Measurements from ENCODE around the gene LIN37. TPM values are rescaled to one million over a fixed set of nuclear protein-coding genes. Genes with fewer than 3 reads are reported as not detected.
A peak's percentile ranks its signal among the peaks of the same experiment; 100 is the strongest.

LIN37 gene
- total RNA-seq, 1 donor from 2014 or later = 18.9 TPM

DNA sequence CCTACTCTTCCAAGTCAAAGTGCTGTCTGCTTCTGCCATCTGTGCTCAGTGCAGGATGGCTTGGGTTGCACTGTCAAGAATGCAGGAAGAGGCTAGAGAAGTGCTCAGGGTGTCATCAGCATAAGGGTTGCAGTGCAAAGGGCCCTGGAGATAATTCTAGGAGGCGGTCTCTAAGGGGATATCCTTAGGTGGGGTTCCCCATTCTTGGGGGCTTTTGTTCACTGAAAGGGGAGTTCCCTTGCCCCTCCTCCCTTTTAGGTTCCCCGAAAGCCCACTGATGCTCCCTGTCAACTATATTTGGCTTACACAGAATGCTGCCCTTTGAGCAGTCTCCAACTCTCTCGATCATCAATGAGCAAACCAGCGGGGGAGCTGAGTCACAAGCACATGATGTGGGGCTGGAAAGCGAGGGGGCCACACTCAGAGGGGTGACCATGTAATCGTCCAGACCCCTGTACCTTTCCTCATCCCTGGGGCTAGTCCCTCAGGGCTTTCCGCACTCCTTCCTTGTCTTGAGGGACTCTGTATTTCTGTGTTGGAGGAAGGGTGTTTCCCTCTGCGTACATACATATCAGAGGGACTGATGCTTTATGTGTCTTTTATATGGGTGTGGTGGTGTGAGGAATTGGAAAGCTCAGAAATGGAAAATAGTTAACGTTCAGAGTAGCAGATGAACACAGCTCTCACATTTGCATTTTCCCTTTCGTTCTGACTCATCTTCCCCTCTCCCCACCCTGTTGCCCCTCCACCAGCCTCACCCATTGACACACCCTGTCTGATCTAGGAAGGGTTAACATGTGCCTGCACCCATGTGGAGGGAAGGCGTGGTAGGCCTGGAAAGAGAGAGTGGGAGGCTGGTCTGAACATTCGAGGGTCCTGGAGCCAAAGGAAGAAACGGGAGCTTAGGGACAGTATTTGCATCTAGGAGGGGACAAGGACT is 37.3 kb upstream of the LIN37 start:
- H3K4me3 ChIP-seq (ENCODE audit: low read depth, low read length) = no peak overlapping the region
- no peak for DNase-seq (ENCODE audit: low read depth)
- TF ChIP-seq, protein P1, sequence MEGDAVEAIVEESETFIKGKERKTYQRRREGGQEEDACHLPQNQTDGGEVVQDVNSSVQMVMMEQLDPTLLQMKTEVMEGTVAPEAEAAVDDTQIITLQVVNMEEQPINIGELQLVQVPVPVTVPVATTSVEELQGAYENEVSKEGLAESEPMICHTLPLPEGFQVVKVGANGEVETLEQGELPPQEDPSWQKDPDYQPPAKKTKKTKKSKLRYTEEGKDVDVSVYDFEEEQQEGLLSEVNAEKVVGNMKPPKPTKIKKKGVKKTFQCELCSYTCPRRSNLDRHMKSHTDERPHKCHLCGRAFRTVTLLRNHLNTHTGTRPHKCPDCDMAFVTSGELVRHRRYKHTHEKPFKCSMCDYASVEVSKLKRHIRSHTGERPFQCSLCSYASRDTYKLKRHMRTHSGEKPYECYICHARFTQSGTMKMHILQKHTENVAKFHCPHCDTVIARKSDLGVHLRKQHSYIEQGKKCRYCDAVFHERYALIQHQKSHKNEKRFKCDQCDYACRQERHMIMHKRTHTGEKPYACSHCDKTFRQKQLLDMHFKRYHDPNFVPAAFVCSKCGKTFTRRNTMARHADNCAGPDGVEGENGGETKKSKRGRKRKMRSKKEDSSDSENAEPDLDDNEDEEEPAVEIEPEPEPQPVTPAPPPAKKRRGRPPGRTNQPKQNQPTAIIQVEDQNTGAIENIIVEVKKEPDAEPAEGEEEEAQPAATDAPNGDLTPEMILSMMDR (conservative IDR thresholded peaks at IDR 0.05; ENCODE audit: low read depth, low read length) = no peak

- TF ChIP-seq, protein P1 (conservative IDR thresholded peaks at IDR 0.05; ENCODE audit: low read depth, low read length) = no peak
- H3K4me3 ChIP-seq (ENCODE audit: low read depth, low read length) = no peak overlapping the region
- DNase-seq (ENCODE audit: low read depth) = no peak
Measured at GRCh38 chr19:35712567-35713505, 35.5 kb upstream of the LIN37 start.

GRCh38 chr19:35713506-35713850 is 34.9 kb upstream of the LIN37 start:
- DNase-seq (ENCODE audit: low read depth) = no peak
- TF ChIP-seq, protein P1 (conservative IDR thresholded peaks at IDR 0.05; ENCODE audit: low read depth, low read length) = no peak
- no peak overlapping the region for H3K4me3 ChIP-seq (ENCODE audit: low read depth, low read length)

GRCh38 chr19:35713904-35714495 is 34.4 kb upstream of the LIN37 start:
- no peak overlapping the region for H3K4me3 ChIP-seq (ENCODE audit: low read depth, low read length)
- DNase-seq (ENCODE audit: low read depth) = no peak
- TF ChIP-seq, protein P1 (conservative IDR thresholded peaks at IDR 0.05; ENCODE audit: low read depth, low read length) = no peak

DNA sequence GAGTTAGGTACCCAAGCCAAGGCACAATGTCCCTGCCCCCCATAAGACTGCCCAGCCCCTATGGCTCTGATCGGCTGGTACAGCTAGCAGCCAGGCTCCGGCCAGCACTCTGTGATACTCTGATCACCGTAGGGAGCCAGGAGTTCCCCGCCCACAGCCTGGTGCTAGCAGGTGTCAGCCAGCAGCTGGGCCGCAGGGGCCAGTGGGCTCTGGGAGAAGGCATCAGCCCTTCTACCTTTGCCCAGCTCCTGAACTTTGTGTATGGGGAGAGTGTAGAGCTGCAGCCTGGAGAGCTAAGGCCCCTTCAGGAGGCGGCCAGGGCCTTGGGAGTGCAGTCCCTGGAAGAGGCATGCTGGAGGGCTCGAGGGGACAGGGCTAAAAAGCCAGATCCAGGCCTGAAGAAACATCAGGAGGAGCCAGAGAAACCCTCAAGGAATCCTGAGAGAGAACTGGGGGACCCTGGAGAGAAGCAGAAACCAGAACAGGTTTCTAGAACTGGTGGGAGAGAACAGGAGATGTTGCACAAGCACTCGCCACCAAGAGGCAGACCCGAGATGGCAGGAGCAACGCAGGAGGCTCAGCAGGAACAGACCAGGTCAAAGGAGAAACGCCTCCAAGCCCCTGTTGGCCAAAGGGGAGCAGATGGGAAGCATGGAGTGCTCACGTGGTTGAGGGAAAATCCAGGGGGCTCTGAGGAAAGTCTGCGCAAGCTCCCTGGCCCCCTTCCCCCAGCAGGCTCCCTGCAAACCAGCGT is 33.6 kb upstream of the LIN37 start:
- no peak for DNase-seq (ENCODE audit: low read depth)
- TF ChIP-seq, protein P1 (conservative IDR thresholded peaks at IDR 0.05; ENCODE audit: low read depth, low read length) = no peak
- H3K4me3 ChIP-seq (ENCODE audit: low read depth, low read length) = no peak overlapping the region

DNA sequence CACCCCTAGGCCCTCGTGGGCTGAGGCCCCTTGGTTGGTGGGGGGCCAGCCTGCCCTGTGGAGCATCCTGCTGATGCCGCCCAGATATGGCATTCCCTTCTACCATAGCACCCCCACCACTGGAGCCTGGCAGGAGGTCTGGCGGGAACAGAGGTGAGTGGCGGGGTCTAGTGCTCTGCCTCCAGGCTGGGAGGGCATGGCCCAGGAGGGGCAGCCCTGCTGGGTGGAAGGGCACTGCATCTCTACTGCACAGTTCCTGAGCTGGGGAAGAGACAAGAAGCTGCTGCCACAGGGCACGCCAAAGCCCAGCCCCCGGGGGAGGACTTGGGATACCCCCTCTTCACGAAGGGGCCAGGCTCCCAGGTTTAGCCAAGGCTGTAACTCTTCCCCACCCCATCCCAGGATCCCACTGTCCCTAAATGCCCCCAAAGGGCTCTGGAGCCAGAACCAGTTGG is 33.0 kb upstream of the LIN37 start:
- DNase-seq (ENCODE audit: low read depth) = no peak
- H3K4me3 ChIP-seq (ENCODE audit: low read depth, low read length) = peak overlapping the region; percentile 78
- TF ChIP-seq, protein P1 (conservative IDR thresholded peaks at IDR 0.05; ENCODE audit: low read depth, low read length) = no peak
